A549 (cell line): ENCODE results near the gene MRTO4.

ENCODE experiments used
- CTCF ChIP-seq: fragments of >200 bp; sonication (Bioruptor Twin); formaldehyde crosslinking; IDR thresholded peaks from 3 replicates; pipeline ENCODE4 v1.5.1; 2016
- EP300 ChIP-seq, 2 experiments: fragments of >200 bp; sonication (Bioruptor Twin); formaldehyde crosslinking; IDR thresholded peaks; 2 replicates in 1 of 2; 3 replicates in 1 of 2; pipeline ENCODE4 v1.6.1; 2016 to 2017
- ESRRA ChIP-seq: fragments of 150-350 bp; IDR thresholded peaks from 2 replicates; pipeline ENCODE4 v1.6.1; 2014; ENCODE audit warnings: mild to moderate bottlenecking, low read length, borderline replicate concordance
- JUN ChIP-seq, 2 experiments: fragments of >200 bp; sonication (Bioruptor Twin); formaldehyde crosslinking; IDR thresholded peaks; 2 replicates in 1 of 2; 3 replicates in 1 of 2; pipeline ENCODE4 v1.6.1; 2016 to 2017
- KDM1A ChIP-seq: fragments of 200-600 bp; sonication (generic); IDR thresholded peaks from 2 replicates; pipeline ENCODE4 v1.6.1; 2016; ENCODE audit warnings: low read depth, mild to moderate bottlenecking
- POLR2A ChIP-seq: IDR thresholded peaks from 2 replicates; pipeline ENCODE4 v1.6.1; 2012; ENCODE audit warnings: mild to moderate bottlenecking, low read length

GRCh38 chr1:19268445-19268844 lies 16.8 kb downstream of the MRTO4 start:
- no peak for TF ChIP-seq POLR2A
- no peak for TF ChIP-seq CTCF
- no peak for TF ChIP-seq KDM1A
- no peak for TF ChIP-seq JUN (IDR thresholded peaks at IDR 0.05)
- no peak for TF ChIP-seq EP300 (IDR thresholded peaks at IDR 0.05)
- TF ChIP-seq ESRRA: no peak
